Heart left ventricle (tissue), 13 donors: Measurements from ENCODE around the gene HES1.

Source experiments
- POLR2A ChIP-seq, 2 donors: fragments of 450-650 bp; IDR thresholded peaks; one replicate each; pipeline ENCODE4 v1.6.1; 2017; ENCODE audit warnings: antibody characterized with exemption in 2 of 2, mild to moderate bottlenecking in 2 of 2, moderate library complexity in 2 of 2
- TF ChIP-seq, protein P1 (sequence below), 12 donors: fragments of 200-600 bp; sonication (generic) in 4 of 12; IDR thresholded peaks; one replicate each; pipeline versions ENCODE4 v1.5.0 to v1.8.0; 2018 to 2022; ENCODE audit warnings: antibody characterized with exemption in 12 of 12, mild to moderate bottlenecking in 5 of 12
- donor health status: ischemic (EF 13 %, LVEDD 7.1; RV severe dilation, severe dysfunction).
- donor health status: DM: no; HTN: yes; CAD: no.
- donor health status: DM: no; HTN: no; CAD: no.
- donor health status: ischemic (EF 25% LVEDD 6.9; RV normal size, moderate dysfunction).
- donor health status: ischemic (EF 25% LVEDD 5.7; RV mildly dilated, moderate dysfunction).
- donor health status: ischemic (EF 35%, LVEDD 5.7; RV mildly dilated, moderate dysfunction).
- donor health status: nonischemic (EF 11% LVEDD 7.7; RV severe dilation, severe dysfunction).
- donor health status: DM: yes; HTN: yes; CAD: no.
- donor health status: PGD.
- donor health status: ischemic (EF 29% LVEDD 5.4; RV normal size, mild dysfunction).
- donor health status: nonischemic (EF 23%, LVEDD 6.1; RV moderate dilation, normal function).

DNA sequence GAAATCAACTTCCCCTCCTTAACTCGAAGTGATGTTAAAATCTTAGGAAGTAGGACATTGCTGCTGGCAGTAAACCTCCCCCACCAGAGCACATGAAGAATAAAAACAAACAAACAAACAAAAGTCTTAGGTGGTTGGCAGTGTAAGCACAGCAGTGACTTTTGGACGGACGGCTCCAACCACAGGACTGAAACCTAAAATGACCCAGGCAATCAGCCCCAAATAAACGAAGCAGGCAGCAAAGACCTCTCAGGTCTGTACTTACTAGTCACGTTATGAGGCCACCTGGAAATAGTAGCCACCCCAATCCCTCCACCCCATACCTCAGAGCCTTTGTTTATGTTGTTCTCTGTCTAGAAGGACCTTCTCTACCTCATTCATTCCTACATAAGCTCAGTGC, 33.5 kb upstream of the HES1 start:
- no peak for TF ChIP-seq POLR2A (IDR thresholded peaks at IDR 0.05)
- TF ChIP-seq, protein P1, sequence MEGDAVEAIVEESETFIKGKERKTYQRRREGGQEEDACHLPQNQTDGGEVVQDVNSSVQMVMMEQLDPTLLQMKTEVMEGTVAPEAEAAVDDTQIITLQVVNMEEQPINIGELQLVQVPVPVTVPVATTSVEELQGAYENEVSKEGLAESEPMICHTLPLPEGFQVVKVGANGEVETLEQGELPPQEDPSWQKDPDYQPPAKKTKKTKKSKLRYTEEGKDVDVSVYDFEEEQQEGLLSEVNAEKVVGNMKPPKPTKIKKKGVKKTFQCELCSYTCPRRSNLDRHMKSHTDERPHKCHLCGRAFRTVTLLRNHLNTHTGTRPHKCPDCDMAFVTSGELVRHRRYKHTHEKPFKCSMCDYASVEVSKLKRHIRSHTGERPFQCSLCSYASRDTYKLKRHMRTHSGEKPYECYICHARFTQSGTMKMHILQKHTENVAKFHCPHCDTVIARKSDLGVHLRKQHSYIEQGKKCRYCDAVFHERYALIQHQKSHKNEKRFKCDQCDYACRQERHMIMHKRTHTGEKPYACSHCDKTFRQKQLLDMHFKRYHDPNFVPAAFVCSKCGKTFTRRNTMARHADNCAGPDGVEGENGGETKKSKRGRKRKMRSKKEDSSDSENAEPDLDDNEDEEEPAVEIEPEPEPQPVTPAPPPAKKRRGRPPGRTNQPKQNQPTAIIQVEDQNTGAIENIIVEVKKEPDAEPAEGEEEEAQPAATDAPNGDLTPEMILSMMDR (IDR thresholded peaks at IDR 0.05): no peak
